HepG2 (cell line): ENCODE results near the gene STX5. TPM values are rescaled to one million over a fixed set of nuclear protein-coding genes. Genes with fewer than 3 reads are reported as not detected.

Experiments used
- AHR ChIP-seq: IDR thresholded peaks from 2 replicates; pipeline ENCODE4 v1.6.1; 2018; ENCODE audit warnings: missing genetic modification reagents, missing compliant biosample characterization
- CBX2 ChIP-seq, 2 experiments: fragments of 200-600 bp in 1 of 2; sonication (generic); formaldehyde crosslinking in 1 of 2; IDR thresholded peaks; 2 replicates each; pipeline versions ENCODE4 v1.7.0 to v1.8.1; 2018 to 2022; ENCODE audit warnings: low read depth in 2 of 2, low read length in 1 of 2, mild to moderate bottlenecking in 1 of 2, missing genetic modification reagents in 1 of 2
- FIP1L1 ChIP-seq: fragments of 200-400 bp; formaldehyde crosslinking; IDR thresholded peaks from 2 replicates; pipeline ENCODE4 v1.6.1; 2018; ENCODE audit warnings: low read depth, mild to moderate bottlenecking, low read length, moderate library complexity, borderline replicate concordance; ENCODE audit not compliant: insufficient read depth
- KDM5A ChIP-seq: fragments of 200-600 bp; sonication (generic); IDR thresholded peaks from 2 replicates; pipeline ENCODE4 v1.7.0; 2018; ENCODE audit warnings: antibody characterized with exemption, mild to moderate bottlenecking, low read length, borderline replicate concordance
- MBD4 ChIP-seq: IDR thresholded peaks from 2 replicates; pipeline ENCODE4 v1.6.1; 2012; ENCODE audit warnings: low read length, inconsistent platforms, borderline replicate concordance
- MXD4 ChIP-seq: IDR thresholded peaks from 2 replicates; pipeline ENCODE4 v1.6.1; 2016; ENCODE audit warnings: mild to moderate bottlenecking, missing biosample characterization, missing genetic modification reagents
- ONECUT2 ChIP-seq: sonication (generic); formaldehyde crosslinking; IDR thresholded peaks from 2 replicates; pipeline ENCODE4 v1.4.0; 2020; ENCODE audit warnings: missing genetic modification reagents
- RARG ChIP-seq: sonication (generic); formaldehyde crosslinking; IDR thresholded peaks from 2 replicates; pipeline ENCODE4 v1.4.0; 2020; ENCODE audit warnings: low read depth, mild to moderate bottlenecking, missing genetic modification reagents
- ZFP36 ChIP-seq: fragments of 150-350 bp; IDR thresholded peaks from 2 replicates; pipeline ENCODE4 v1.6.1; 2018; ENCODE audit warnings: borderline replicate concordance, low read length, low read depth; ENCODE audit not compliant: partially characterized antibody
- ZNF563 ChIP-seq: sonication (generic); formaldehyde crosslinking; IDR thresholded peaks from 2 replicates; pipeline ENCODE4 v1.8.0; 2022; ENCODE audit warnings: mild to moderate bottlenecking, moderate library complexity, missing genetic modification reagents
- polyA plus RNA-seq, 8 experiments: library from polyadenylated mRNA; depleted of rRNA in 3 of 8; stranded (reverse) in 7 of 8; unstranded in 1 of 8; fragments of >200 nt; fragmentation: Illumina TruSeq in 4 of 8; extraction: Trizol in 4 of 8; gene quantifications; 2 replicates each; pipeline versions ENCODE4 v1.2.1 to v1.2.3, GENCODE V29; 2011 to 2016; ENCODE audit warnings: low read depth in 4 of 8, missing spikeins in 1 of 8, mixed read lengths in 1 of 8; ENCODE audit not compliant: insufficient read depth in 1 of 8
- total RNA-seq, 5 experiments: library from RNA; depleted of rRNA; stranded (reverse); fragments of >200 nt; fragmentation: Illumina TruSeq; extraction: Trizol; gene quantifications; 2 replicates each; pipeline ENCODE4 v1.2.3, GENCODE V29; 2016; ENCODE audit warnings: low read depth in 1 of 5
- TF ChIP-seq, protein P1 (sequence below): fragments of 450-650 bp; IDR thresholded peaks from 2 replicates; pipeline ENCODE4 v1.6.1; 2016
- TF ChIP-seq, protein P2 (sequence below): IDR thresholded peaks from 2 replicates; pipeline ENCODE4 v1.6.1; 2018; ENCODE audit warnings: missing genetic modification reagents
- TF ChIP-seq, protein P3 (sequence below): sonication (generic); formaldehyde crosslinking; IDR thresholded peaks from 2 replicates; pipeline ENCODE4 v1.9.0; 2022; ENCODE audit warnings: missing genetic modification reagents, mild to moderate bottlenecking, borderline replicate concordance
- TF ChIP-seq, protein P4 (sequence below): sonication (generic); formaldehyde crosslinking; IDR thresholded peaks from 2 replicates; pipeline ENCODE4 v1.4.0; 2020; ENCODE audit warnings: missing genetic modification reagents, mild to moderate bottlenecking, borderline replicate concordance
- TF ChIP-seq, protein P5 (sequence below): sonication (generic); formaldehyde crosslinking; conservative IDR thresholded peaks from 2 replicates; pipeline ENCODE4 v1.4.0; 2020; ENCODE audit warnings: missing genetic modification reagents
- TF ChIP-seq, protein P6 (sequence below): sonication (generic); formaldehyde crosslinking; IDR thresholded peaks from 2 replicates; pipeline ENCODE4 v1.8.1; 2022; ENCODE audit warnings: mild to moderate bottlenecking, missing genetic modification reagents

The STX5 gene
- total and polyA plus RNA-seq, 2 of the 13 experiments (the other 11 are each of a cell fraction or from before 2014, with no cell fraction given): 26.9 to 30.0 TPM

DNA sequence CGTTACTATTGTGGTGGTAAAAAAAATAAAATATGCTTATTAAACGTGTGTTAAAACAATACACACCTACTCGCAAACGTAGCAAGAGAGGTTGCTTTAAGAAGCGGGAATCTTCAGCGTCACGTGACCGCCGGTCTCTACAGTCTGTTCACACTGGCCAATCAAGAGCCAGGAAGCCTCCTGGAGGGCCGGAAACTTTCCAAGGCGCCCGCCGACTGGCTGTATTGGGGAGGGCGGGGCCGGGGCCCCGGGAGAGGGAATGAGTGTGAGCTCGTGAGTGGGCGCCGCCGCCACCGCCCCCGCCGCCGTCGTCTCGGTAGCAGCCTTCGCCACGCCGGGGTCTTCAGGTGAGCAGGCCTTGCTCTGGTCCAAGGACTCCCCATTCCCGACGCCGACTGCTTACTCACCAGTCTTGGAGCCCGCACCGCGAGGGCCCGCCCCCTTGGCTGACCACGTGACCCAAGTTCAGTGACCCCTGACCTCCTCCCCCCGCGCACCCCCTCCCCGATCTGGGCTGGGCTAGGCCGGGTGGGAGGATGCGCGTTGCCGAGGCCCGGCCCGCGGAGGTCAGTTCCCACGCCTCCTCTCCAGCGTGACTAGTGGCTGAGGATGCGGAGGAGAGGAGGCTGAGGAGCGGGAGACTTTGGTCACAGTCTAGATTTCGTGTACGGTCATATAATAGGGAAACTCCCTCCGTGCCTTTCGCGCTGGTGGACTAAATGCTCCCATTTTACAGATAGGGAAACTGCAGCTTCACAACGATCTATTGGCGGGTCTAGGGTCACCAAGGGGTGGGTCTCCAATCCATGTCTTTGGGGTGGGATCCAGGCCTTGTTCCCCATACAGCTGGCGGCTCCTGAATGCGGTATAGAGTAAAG is 60.5 kb downstream of the STX5 start, which contains the start of gene TAF6L (continued):
- TF ChIP-seq ONECUT2 (CRISPR knock-in tag): no peak
- 0 out of 2 replicates have a peak, but pooled peaks have one; percentile 51 for TF ChIP-seq ZNF563 (CRISPR knock-in tag)
- TF ChIP-seq, protein P1, sequence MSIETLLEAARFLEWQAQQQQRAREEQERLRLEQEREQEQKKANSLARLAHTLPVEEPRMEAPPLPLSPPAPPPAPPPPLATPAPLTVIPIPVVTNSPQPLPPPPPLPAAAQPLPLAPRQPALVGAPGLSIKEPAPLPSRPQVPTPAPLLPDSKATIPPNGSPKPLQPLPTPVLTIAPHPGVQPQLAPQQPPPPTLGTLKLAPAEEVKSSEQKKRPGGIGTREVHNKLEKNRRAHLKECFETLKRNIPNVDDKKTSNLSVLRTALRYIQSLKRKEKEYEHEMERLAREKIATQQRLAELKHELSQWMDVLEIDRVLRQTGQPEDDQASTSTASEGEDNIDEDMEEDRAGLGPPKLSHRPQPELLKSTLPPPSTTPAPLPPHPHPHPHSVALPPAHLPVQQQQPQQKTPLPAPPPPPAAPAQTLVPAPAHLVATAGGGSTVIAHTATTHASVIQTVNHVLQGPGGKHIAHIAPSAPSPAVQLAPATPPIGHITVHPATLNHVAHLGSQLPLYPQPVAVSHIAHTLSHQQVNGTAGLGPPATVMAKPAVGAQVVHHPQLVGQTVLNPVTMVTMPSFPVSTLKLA: 0 out of 2 replicates have a peak, but pooled peaks have one; percentile 19
- no peak for TF ChIP-seq MBD4
- TF ChIP-seq, protein P2, sequence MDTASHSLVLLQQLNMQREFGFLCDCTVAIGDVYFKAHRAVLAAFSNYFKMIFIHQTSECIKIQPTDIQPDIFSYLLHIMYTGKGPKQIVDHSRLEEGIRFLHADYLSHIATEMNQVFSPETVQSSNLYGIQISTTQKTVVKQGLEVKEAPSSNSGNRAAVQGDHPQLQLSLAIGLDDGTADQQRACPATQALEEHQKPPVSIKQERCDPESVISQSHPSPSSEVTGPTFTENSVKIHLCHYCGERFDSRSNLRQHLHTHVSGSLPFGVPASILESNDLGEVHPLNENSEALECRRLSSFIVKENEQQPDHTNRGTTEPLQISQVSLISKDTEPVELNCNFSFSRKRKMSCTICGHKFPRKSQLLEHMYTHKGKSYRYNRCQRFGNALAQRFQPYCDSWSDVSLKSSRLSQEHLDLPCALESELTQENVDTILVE (CRISPR knock-in tag): peak; percentile 69; the same call in 1 of the 2 replicates
- TF ChIP-seq, protein P3, sequence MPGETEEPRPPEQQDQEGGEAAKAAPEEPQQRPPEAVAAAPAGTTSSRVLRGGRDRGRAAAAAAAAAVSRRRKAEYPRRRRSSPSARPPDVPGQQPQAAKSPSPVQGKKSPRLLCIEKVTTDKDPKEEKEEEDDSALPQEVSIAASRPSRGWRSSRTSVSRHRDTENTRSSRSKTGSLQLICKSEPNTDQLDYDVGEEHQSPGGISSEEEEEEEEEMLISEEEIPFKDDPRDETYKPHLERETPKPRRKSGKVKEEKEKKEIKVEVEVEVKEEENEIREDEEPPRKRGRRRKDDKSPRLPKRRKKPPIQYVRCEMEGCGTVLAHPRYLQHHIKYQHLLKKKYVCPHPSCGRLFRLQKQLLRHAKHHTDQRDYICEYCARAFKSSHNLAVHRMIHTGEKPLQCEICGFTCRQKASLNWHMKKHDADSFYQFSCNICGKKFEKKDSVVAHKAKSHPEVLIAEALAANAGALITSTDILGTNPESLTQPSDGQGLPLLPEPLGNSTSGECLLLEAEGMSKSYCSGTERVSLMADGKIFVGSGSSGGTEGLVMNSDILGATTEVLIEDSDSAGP (CRISPR knock-in tag): peak; percentile 99
- TF ChIP-seq, protein P4, sequence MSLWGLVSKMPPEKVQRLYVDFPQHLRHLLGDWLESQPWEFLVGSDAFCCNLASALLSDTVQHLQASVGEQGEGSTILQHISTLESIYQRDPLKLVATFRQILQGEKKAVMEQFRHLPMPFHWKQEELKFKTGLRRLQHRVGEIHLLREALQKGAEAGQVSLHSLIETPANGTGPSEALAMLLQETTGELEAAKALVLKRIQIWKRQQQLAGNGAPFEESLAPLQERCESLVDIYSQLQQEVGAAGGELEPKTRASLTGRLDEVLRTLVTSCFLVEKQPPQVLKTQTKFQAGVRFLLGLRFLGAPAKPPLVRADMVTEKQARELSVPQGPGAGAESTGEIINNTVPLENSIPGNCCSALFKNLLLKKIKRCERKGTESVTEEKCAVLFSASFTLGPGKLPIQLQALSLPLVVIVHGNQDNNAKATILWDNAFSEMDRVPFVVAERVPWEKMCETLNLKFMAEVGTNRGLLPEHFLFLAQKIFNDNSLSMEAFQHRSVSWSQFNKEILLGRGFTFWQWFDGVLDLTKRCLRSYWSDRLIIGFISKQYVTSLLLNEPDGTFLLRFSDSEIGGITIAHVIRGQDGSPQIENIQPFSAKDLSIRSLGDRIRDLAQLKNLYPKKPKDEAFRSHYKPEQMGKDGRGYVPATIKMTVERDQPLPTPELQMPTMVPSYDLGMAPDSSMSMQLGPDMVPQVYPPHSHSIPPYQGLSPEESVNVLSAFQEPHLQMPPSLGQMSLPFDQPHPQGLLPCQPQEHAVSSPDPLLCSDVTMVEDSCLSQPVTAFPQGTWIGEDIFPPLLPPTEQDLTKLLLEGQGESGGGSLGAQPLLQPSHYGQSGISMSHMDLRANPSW (CRISPR knock-in tag): no peak
- no peak for TF ChIP-seq CBX2 (IDR thresholded peaks at IDR 0.05; ENCODE audit: low read depth, low read length)
- TF ChIP-seq CBX2 (CRISPR knock-in tag; IDR thresholded peaks at IDR 0.05; ENCODE audit: low read depth): no peak
- peak; percentile 78; the same call in 1 of the 2 replicates for TF ChIP-seq KDM5A
- TF ChIP-seq, protein P5, sequence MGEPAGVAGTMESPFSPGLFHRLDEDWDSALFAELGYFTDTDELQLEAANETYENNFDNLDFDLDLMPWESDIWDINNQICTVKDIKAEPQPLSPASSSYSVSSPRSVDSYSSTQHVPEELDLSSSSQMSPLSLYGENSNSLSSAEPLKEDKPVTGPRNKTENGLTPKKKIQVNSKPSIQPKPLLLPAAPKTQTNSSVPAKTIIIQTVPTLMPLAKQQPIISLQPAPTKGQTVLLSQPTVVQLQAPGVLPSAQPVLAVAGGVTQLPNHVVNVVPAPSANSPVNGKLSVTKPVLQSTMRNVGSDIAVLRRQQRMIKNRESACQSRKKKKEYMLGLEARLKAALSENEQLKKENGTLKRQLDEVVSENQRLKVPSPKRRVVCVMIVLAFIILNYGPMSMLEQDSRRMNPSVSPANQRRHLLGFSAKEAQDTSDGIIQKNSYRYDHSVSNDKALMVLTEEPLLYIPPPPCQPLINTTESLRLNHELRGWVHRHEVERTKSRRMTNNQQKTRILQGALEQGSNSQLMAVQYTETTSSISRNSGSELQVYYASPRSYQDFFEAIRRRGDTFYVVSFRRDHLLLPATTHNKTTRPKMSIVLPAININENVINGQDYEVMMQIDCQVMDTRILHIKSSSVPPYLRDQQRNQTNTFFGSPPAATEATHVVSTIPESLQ (CRISPR knock-in tag): no peak
- TF ChIP-seq MXD4: peak; percentile 71; the same call in 1 of the 2 replicates
- no peak for TF ChIP-seq ZFP36
- 0 out of 2 replicates have a peak, but pooled peaks have one; percentile 46 for TF ChIP-seq AHR (CRISPR knock-in tag)
- TF ChIP-seq, protein P6, sequence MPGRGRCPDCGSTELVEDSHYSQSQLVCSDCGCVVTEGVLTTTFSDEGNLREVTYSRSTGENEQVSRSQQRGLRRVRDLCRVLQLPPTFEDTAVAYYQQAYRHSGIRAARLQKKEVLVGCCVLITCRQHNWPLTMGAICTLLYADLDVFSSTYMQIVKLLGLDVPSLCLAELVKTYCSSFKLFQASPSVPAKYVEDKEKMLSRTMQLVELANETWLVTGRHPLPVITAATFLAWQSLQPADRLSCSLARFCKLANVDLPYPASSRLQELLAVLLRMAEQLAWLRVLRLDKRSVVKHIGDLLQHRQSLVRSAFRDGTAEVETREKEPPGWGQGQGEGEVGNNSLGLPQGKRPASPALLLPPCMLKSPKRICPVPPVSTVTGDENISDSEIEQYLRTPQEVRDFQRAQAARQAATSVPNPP (CRISPR knock-in tag): no peak
- no peak for TF ChIP-seq FIP1L1
- TF ChIP-seq RARG (CRISPR knock-in tag): no peak
